Activated T-cell treated with anti-CD3 and anti-CD28 coated beads, Interleukin-2, amount 50 U/mL, for 4 hours (primary cell): ENCODE measurements around the gene VTA1. TPM values are rescaled to one million over a fixed set of nuclear protein-coding genes. Genes with fewer than 3 reads are reported as not detected.
"Not testable (repeated sequence)": the region's sequence is repeated elsewhere in the genome, so short reads cannot be mapped to it uniquely, and the experiment has no call there.

Experiments
- ATAC-seq, 2 donors: fragments of 200-7000 bp; cut with Tn5 transposase; one replicate each; pipeline ENCODE4 v1.10.0; 2021
- DNase-seq: peaks from one replicate; pipeline ENCODE4 v3.0.0-alpha.2; 2020
- H3K27me3 Mint-ChIP-seq: one replicate; pipeline ENCODE4 v1.8.0; 2021; ENCODE audit warnings: low read depth, mixed read lengths
- H3K36me3 Mint-ChIP-seq: one replicate; pipeline ENCODE4 v1.8.0; 2022; ENCODE audit warnings: mixed read lengths; ENCODE audit not compliant: insufficient read depth
- H3K4me1 Mint-ChIP-seq: one replicate; pipeline ENCODE4 v1.8.0; 2021; ENCODE audit warnings: low read depth, mixed read lengths
- H3K4me3 Mint-ChIP-seq: one replicate; pipeline ENCODE4 v1.8.0; 2021; ENCODE audit warnings: mild to moderate bottlenecking, moderate library complexity, mixed read lengths
- H3K9me3 Mint-ChIP-seq: one replicate; pipeline ENCODE4 v1.8.0; 2021; ENCODE audit warnings: mixed read lengths
- total RNA-seq, 3 donors: library from RNA; stranded (reverse); gene quantifications; one replicate each; pipeline ENCODE4 v1.2.1, GENCODE V29; 2021

VTA1 gene
- total RNA-seq, 3 donors from 2014 or later = 63.3 to 69.7 (median 63.3) TPM

DNA sequence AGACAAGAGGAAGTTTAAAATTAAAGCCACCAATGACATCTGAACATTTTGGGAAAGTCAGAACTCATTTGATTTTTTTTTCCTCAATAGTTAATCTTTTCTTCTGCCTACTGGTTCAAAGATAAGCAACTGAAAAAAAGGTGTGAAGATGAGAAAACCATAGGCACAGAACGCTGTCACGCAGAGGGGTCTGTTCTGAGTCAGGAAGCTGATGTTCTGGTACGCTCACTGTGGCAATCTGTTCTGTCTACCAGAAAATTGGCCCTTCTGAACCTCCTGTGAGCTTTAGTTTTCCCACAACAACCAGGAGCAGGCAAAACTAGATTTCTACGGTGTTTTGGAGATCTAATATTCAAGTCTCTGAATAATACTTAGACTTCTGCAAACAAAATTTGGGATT is 78.1 kb downstream of the VTA1 start:
- Mint-ChIP-seq H3K27me3 (no peaks in the 10 kb centered on the region), H3K4me3 (no peak overlapping the region), H3K9me3 (peaks cover 20% of the 10 kb centered on the region), H3K36me3 (peaks cover 3% of the 10 kb centered on the region), H3K4me1 (no peaks in the 10 kb centered on the region)
- DNase-seq (no peak), ATAC-seq (no peak)

DNA sequence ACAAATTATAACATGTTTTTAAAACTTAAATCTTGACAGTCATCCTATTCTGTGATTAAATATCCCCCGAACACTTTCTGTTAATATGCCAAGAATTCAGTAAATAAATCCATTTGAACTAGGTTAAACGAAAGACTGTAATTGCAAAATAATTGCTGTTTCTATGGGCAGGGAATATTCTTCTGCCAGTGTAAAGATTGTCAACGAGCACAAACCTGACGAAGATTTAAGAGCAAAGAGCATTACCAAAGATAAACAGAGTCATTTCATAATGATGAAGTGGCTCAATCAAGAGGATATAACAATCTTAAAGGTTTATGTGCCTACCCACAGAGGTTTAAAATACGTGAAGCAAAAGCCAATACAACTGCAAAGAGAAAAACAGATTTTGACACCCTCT is 78.5 kb downstream of the VTA1 start:
- H3K4me1 Mint-ChIP-seq = no peaks in the 10 kb centered on the region
- DNase-seq (no peak), ATAC-seq (no peak)
- peaks cover 2% of the 10 kb centered on the region for H3K36me3 Mint-ChIP-seq
- no peak overlapping the region for H3K4me3 Mint-ChIP-seq
- H3K27me3 Mint-ChIP-seq = no peaks in the 10 kb centered on the region
- peaks cover 20% of the 10 kb centered on the region for H3K9me3 Mint-ChIP-seq

GRCh38 chr6:142226731-142227130 is 79.7 kb downstream of the VTA1 start:
- peaks cover 4% of the 10 kb centered on the region for H3K27me3 Mint-ChIP-seq
- no peaks in the 10 kb centered on the region for H3K4me1 Mint-ChIP-seq
- peaks cover 20% of the 10 kb centered on the region for H3K9me3 Mint-ChIP-seq
- no peaks in the 10 kb centered on the region for H3K36me3 Mint-ChIP-seq
- no peak for DNase-seq
- ATAC-seq = no peak
- no peak overlapping the region for H3K4me3 Mint-ChIP-seq

GRCh38 chr6:142229518-142230270 is 82.6 kb downstream of the VTA1 start:
- not testable (repeated sequence) for ATAC-seq, DNase-seq, H3K4me3 Mint-ChIP-seq, H3K36me3 Mint-ChIP-seq, H3K27me3 Mint-ChIP-seq
- H3K4me1 Mint-ChIP-seq = peaks cover 12% of the 10 kb centered on the region
- H3K9me3 Mint-ChIP-seq = peaks cover 20% of the 10 kb centered on the region

- Mint-ChIP-seq H3K4me1 (peaks cover 12% of the 10 kb centered on the region), H3K9me3 (peaks cover 18% of the 10 kb centered on the region), H3K4me3 (peak overlapping the region; percentile 53)
- peak; percentile 21 for DNase-seq
- not testable (repeated sequence) for H3K27me3 Mint-ChIP-seq, H3K36me3 Mint-ChIP-seq
- ATAC-seq = peak; percentile 75 to 84
Measured at GRCh38 chr6:142232206-142233044, 85.4 kb downstream of the VTA1 start.

DNA sequence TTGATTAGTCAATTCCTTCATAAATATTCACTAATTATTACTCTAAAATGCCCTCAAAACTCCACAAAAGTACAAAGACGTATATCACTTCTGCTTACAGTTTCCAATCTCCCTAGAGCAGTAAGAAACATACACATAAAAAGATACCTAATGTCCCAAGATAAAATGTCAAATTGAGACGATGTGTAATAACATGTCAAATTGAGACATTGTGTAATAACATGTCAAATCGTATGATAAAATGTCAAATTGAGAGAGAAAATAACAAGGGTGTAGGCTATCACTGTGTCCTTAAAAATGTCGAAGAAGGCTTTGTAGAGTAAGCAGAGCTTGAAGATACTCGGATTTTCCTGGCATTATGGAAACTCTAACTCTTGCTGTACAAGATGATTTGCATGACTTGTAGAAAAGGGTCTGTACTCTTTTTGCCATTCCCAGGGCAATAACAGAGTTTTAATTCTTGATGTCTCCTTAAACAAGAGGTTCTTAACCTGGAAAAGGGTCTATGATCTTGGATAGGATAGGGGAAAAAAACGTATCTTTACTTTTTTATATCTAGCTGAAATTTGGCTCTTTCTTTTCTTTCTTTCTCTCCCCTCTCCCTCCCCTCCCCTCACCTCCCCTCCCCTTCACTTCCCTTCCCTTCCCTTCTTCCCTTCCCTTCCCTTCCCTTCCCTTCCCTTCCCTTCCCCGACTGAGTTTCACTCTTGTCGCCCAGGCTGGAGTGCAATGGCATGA is 87.1 kb downstream of the VTA1 start:
- no peak overlapping the region for H3K4me3 Mint-ChIP-seq
- ATAC-seq (no peak), DNase-seq (no peak)
- H3K9me3 Mint-ChIP-seq = peaks cover 5% of the 10 kb centered on the region
- H3K27me3 Mint-ChIP-seq = peaks cover 5% of the 10 kb centered on the region
- H3K36me3 Mint-ChIP-seq = no peaks in the 10 kb centered on the region
- H3K4me1 Mint-ChIP-seq = peaks cover 12% of the 10 kb centered on the region

- peaks cover 12% of the 10 kb centered on the region for H3K4me1 Mint-ChIP-seq
- H3K4me3 Mint-ChIP-seq = no peak overlapping the region
- H3K27me3 Mint-ChIP-seq = peaks cover 5% of the 10 kb centered on the region
- no peak for DNase-seq
- no peak for ATAC-seq
- H3K9me3 Mint-ChIP-seq = no peaks in the 10 kb centered on the region
- H3K36me3 Mint-ChIP-seq = no peaks in the 10 kb centered on the region
Measured at GRCh38 chr6:142235272-142235671, 88.2 kb downstream of the VTA1 start.

- ATAC-seq = no peak
- Mint-ChIP-seq H3K9me3 (no peaks in the 10 kb centered on the region), H3K4me1 (peaks cover 12% of the 10 kb centered on the region), H3K36me3 (no peaks in the 10 kb centered on the region), H3K27me3 (peaks cover 5% of the 10 kb centered on the region), H3K4me3 (no peak overlapping the region)
- no peak for DNase-seq
Measured at GRCh38 chr6:142235791-142236190, 88.7 kb downstream of the VTA1 start.

DNA sequence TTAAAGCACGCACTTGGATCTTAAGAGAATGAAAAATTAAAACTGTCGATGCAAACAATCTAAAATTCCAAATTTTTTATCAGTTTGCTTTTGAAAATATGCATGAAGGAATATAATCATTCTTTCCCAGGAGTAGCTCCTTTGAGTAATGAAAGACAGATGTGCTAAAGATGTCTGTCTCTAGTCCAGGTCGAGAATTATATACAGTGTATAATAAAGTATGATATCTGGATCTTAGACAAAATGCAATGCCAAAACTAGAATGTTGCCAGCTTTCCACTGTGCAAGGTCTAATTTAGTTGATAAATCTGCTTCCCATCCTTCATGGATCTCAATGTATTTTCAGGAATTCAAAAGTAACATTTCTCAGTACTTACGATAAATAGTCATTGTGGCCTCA is 89.6 kb downstream of the VTA1 start:
- Mint-ChIP-seq H3K4me1 (peaks cover 12% of the 10 kb centered on the region), H3K4me3 (no peak overlapping the region), H3K9me3 (no peaks in the 10 kb centered on the region), H3K36me3 (no peaks in the 10 kb centered on the region), H3K27me3 (peaks cover 1% of the 10 kb centered on the region)
- ATAC-seq = no peak
- DNase-seq = no peak

- Mint-ChIP-seq H3K4me3 (no peak overlapping the region), H3K4me1 (no peaks in the 10 kb centered on the region), H3K9me3 (no peaks in the 10 kb centered on the region), H3K27me3 (peaks cover 1% of the 10 kb centered on the region), H3K36me3 (no peaks in the 10 kb centered on the region)
- no peak for ATAC-seq
- no peak for DNase-seq
Measured at GRCh38 chr6:142238881-142239280, 91.8 kb downstream of the VTA1 start.

DNA sequence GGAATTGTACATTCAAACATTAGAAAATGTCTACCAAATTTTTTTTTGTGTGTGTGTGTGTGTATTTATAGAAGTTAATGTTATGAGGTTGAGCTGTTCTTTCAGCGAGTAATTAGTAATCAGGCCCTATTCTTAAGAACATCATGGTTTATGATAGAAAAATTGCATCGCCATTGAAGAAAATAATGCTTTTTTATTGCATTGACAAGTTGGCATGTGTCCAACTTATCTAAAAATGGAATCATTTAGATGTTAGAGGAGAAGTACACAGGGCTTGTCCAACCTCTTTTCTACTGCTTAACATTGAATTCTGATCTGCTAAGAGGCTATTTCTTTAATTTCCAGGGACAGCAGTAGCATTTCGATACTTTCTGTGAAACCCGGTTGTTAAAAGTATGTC is 93.1 kb downstream of the VTA1 start:
- H3K27me3 Mint-ChIP-seq = peaks cover 2% of the 10 kb centered on the region
- no peaks in the 10 kb centered on the region for H3K4me1 Mint-ChIP-seq
- H3K36me3 Mint-ChIP-seq = no peaks in the 10 kb centered on the region
- no peaks in the 10 kb centered on the region for H3K9me3 Mint-ChIP-seq
- ATAC-seq = no peak
- DNase-seq = no peak
- no peak overlapping the region for H3K4me3 Mint-ChIP-seq

DNA sequence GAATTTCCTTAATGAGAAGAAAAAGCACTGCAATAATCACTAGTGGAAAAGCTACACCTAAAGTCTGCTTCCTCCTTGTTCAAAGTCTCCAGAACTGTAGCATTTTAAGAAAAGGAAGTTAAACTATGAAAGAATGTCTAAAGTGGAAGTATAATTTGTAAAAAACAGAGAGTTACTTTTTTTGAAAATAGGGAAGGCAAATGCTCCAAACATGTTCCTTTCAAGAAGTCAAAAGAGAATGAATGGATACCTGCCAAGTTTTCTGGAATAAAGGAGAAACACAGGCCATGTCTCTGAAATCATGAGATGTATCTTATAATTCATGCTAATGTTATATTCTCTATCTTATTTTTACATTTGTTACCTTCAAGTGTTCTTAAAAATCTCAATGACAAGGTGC is 94.0 kb downstream of the VTA1 start:
- Mint-ChIP-seq H3K36me3 (no peaks in the 10 kb centered on the region), H3K9me3 (no peaks in the 10 kb centered on the region), H3K27me3 (peaks cover 2% of the 10 kb centered on the region), H3K4me3 (no peak overlapping the region), H3K4me1 (no peaks in the 10 kb centered on the region)
- no peak for DNase-seq
- no peak for ATAC-seq

DNA sequence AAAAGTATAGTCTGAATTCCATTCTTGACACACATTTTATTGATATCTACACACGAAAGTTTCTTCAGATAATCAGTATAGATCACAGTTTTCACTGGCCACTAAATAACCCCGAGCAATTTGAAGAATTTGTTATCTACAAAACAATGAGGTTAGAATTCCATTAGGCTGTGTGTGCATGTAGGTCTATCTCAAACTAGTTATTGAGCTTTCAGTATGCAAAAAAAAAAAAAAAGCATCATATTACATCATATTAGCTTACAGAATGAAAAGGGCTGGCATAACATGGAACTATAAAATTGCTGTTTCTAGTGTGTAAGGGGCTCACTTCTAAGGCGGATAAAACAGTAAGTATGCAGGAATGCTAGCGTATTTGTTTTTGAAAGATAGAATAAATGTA is 95.2 kb downstream of the VTA1 start:
- ATAC-seq (no peak), DNase-seq (no peak)
- Mint-ChIP-seq H3K9me3 (no peaks in the 10 kb centered on the region), H3K36me3 (no peaks in the 10 kb centered on the region), H3K4me1 (no peaks in the 10 kb centered on the region), H3K4me3 (no peak overlapping the region), H3K27me3 (peaks cover 4% of the 10 kb centered on the region)

- no peak for ATAC-seq
- Mint-ChIP-seq H3K27me3 (peaks cover 4% of the 10 kb centered on the region), H3K36me3 (no peaks in the 10 kb centered on the region), H3K4me1 (no peaks in the 10 kb centered on the region), H3K9me3 (no peaks in the 10 kb centered on the region), H3K4me3 (no peak overlapping the region)
- no peak for DNase-seq
Measured at GRCh38 chr6:142246960-142247359, 99.9 kb downstream of the VTA1 start.
